PC-9 (cell line): ENCODE measurements around the gene KCNH2. TPM values are rescaled to one million over a fixed set of nuclear protein-coding genes. Genes with fewer than 3 reads are reported as not detected.
"Not testable (repeated sequence)": the region's sequence is repeated elsewhere in the genome, so short reads cannot be mapped to it uniquely, and the experiment has no call there.

ENCODE experiments used
- BruUV-seq: library from RNA; stranded (reverse); fragments of 400-500 nt; replicated peaks from 2 replicates; lab custom pipeline; 2021; lab: Mats Ljungman, UMichigan
- CTCF ChIA-PET: fragments of 300-600 bp; sonication (Branson Sonifier 250); formaldehyde crosslinking; loops from one replicate; lab custom pipeline; 2022; ENCODE audit warnings: antibody characterized with exemption; lab: Charles Lee
- POLR2A ChIA-PET: fragments of 300-600 bp; sonication (Branson Sonifier 250); formaldehyde crosslinking; loops from one replicate; lab custom pipeline; 2022; ENCODE audit warnings: antibody characterized with exemption; ENCODE audit not compliant: unreplicated experiment; lab: Charles Lee
- DNase-seq, 2 experiments: peaks; one replicate each; pipeline versions ENCODE4 v3.0.0 to v3.0.0-alpha.2; 2015 to 2022; ENCODE audit warnings: mixed read lengths in 1 of 2
- H2AFZ ChIP-seq: fragments of 200-600 bp; sonication (generic); 2 replicates; pipeline ENCODE4 v1.8.1; 2017; ENCODE audit warnings: antibody characterized with exemption
- H3F3A ChIP-seq: fragments of 200-600 bp; sonication (generic); 2 replicates; pipeline ENCODE4 v1.8.1; 2017; ENCODE audit warnings: antibody characterized with exemption, mild to moderate bottlenecking, low read depth; ENCODE audit not compliant: insufficient read depth
- H3K27ac ChIP-seq: fragments of 200-600 bp; sonication (generic); 2 replicates; pipeline ENCODE4 v1.6.1; 2016; ENCODE audit warnings: mixed run types
- H3K27me3 ChIP-seq: fragments of 200-600 bp; sonication (generic); 2 replicates; pipeline ENCODE4 v1.6.1; 2016; ENCODE audit warnings: low read depth, mixed run types; ENCODE audit not compliant: insufficient read depth
- H3K36me3 ChIP-seq: fragments of 200-600 bp; sonication (generic); 2 replicates; pipeline ENCODE4 v1.6.1; 2016; ENCODE audit warnings: low read depth, mixed run types
- H3K4me1 ChIP-seq: fragments of 200-600 bp; sonication (generic); replicated peaks from 2 replicates; pipeline ENCODE4 v1.6.1; 2016; ENCODE audit warnings: mixed run types; ENCODE audit not compliant: insufficient read depth
- H3K4me2 ChIP-seq: fragments of 200-600 bp; sonication (generic); 2 replicates; pipeline ENCODE4 v1.6.1; 2017; ENCODE audit warnings: mixed run types
- H3K4me3 ChIP-seq: fragments of 200-600 bp; sonication (generic); 2 replicates; pipeline ENCODE4 v1.6.1; 2016; ENCODE audit warnings: mixed run types
- H3K79me2 ChIP-seq: fragments of 200-600 bp; sonication (generic); 2 replicates; pipeline ENCODE4 v1.6.1; 2017; ENCODE audit warnings: low read depth, mixed run types
- H3K9me2 ChIP-seq: fragments of 200-600 bp; sonication (generic); 2 replicates; pipeline ENCODE4 v1.8.1; 2017; ENCODE audit warnings: mild to moderate bottlenecking; ENCODE audit not compliant: insufficient read depth
- H3K9me3 ChIP-seq: fragments of 200-600 bp; sonication (generic); 2 replicates; pipeline ENCODE4 v1.8.1; 2016; ENCODE audit warnings: low read depth; ENCODE audit not compliant: insufficient read depth
- H4K20me1 ChIP-seq: fragments of 200-600 bp; sonication (generic); 2 replicates; pipeline ENCODE4 v1.8.1; 2017; ENCODE audit not compliant: insufficient read depth
- CTCF ChIP-seq: fragments of 200-600 bp; sonication (generic); conservative IDR thresholded peaks from 2 replicates; pipeline ENCODE4 v1.6.1; 2017; ENCODE audit warnings: mixed run types, antibody characterized with exemption, mild to moderate bottlenecking, moderate library complexity
- EZH2 ChIP-seq: fragments of 200-600 bp; sonication (generic); IDR thresholded peaks from 2 replicates; pipeline ENCODE4 v1.8.0; 2017; ENCODE audit warnings: antibody characterized with exemption, low read depth
- intact Hi-C: fragments of 100-400 bp; cut with micrococcal nuclease; formaldehyde crosslinking; loops from one replicate; pipeline ENCODE4 v1.10.0; 2022; ENCODE audit not compliant: unreplicated experiment
- total RNA-seq: library from RNA; stranded (reverse); gene quantifications from 2 replicates; pipeline ENCODE4 v1.2.3, GENCODE V29; 2021

The KCNH2 gene
- total RNA-seq, 1 experiment from 2014 or later: 1.5 TPM

GRCh38 chr7:150912427-150912826, 65.7 kb downstream of the KCNH2 start:
- Histone ChIP-seq H3K79me2 (no peaks in the 10 kb centered on the region), H3K4me3 (no peak overlapping the region), H3K9me3 (no peaks in the 10 kb centered on the region), H3K36me3 (no peaks in the 10 kb centered on the region), H3K4me2 (no peak overlapping the region), H4K20me1 (no peaks in the 10 kb centered on the region), H2AFZ (no peak overlapping the region), H3K27ac (no peak overlapping the region), H3K27me3 (peaks cover 76% of the 10 kb centered on the region), H3F3A (no peaks in the 10 kb centered on the region), H3K4me1 (no peaks in the 10 kb centered on the region), H3K9me2 (no peaks in the 10 kb centered on the region)
- DNase-seq: no peak
- POLR2A ChIA-PET: no interaction called here
- intact Hi-C loops: no loop called here
- BruUV-seq: no TSS peak
- TF ChIP-seq EZH2: no peak
- no peak for TF ChIP-seq CTCF
- CTCF ChIA-PET: interaction anchor here (0.9 kb wide), 2 partner anchors 11 to 14 kb away, joined by 3 to 4 read pairs; no protein-coding TSS in a partner anchor

GRCh38 chr7:150911590-150912267, 66.4 kb downstream of the KCNH2 start:
- no peak for TF ChIP-seq CTCF
- TF ChIP-seq EZH2: no peak
- H3K27ac ChIP-seq: no peak overlapping the region
- H3F3A ChIP-seq: no peaks in the 10 kb centered on the region
- POLR2A ChIA-PET: no interaction called here
- intact Hi-C loops: no loop called here
- no peak overlapping the region for H2AFZ ChIP-seq
- no peaks in the 10 kb centered on the region for H3K79me2 ChIP-seq
- H3K4me2 ChIP-seq: no peak overlapping the region
- no peak for DNase-seq
- H4K20me1 ChIP-seq: no peaks in the 10 kb centered on the region
- H3K4me3 ChIP-seq: no peak overlapping the region
- peaks cover 76% of the 10 kb centered on the region for H3K27me3 ChIP-seq
- no peaks in the 10 kb centered on the region for H3K36me3 ChIP-seq
- H3K4me1 ChIP-seq: no peaks in the 10 kb centered on the region
- no peaks in the 10 kb centered on the region for H3K9me3 ChIP-seq
- CTCF ChIA-PET: interaction anchor here (0.9 kb wide), 2 partner anchors 10 to 13 kb away, joined by 3 to 4 read pairs; no protein-coding TSS in a partner anchor
- BruUV-seq: no TSS peak
- H3K9me2 ChIP-seq: no peaks in the 10 kb centered on the region

GRCh38 chr7:150910996-150911422, 67.1 kb downstream of the KCNH2 start:
- intact Hi-C loops: no loop called here
- Histone ChIP-seq H4K20me1 (no peaks in the 10 kb centered on the region), H3K4me1 (no peaks in the 10 kb centered on the region), H3K4me2 (no peak overlapping the region), H2AFZ (no peak overlapping the region), H3F3A (no peaks in the 10 kb centered on the region), H3K27ac (no peak overlapping the region), H3K9me2 (no peaks in the 10 kb centered on the region), H3K9me3 (no peaks in the 10 kb centered on the region), H3K4me3 (no peak overlapping the region), H3K27me3 (peaks cover 76% of the 10 kb centered on the region), H3K79me2 (no peaks in the 10 kb centered on the region), H3K36me3 (no peaks in the 10 kb centered on the region)
- DNase-seq: no peak
- no peak for TF ChIP-seq CTCF
- no peak for TF ChIP-seq EZH2
- POLR2A ChIA-PET: no interaction called here
- CTCF ChIA-PET: interaction anchor here (0.6 kb wide), 1 partner anchor 86 kb away, joined by 3 read pairs; no protein-coding TSS in a partner anchor
- no TSS peak for BruUV-seq

GRCh38 chr7:150910305-150910995, 67.7 kb downstream of the KCNH2 start:
- H3K4me2 ChIP-seq, POLR2A ChIA-PET, DNase-seq, H3K27ac ChIP-seq, H4K20me1 ChIP-seq, H3F3A ChIP-seq, BruUV-seq, H2AFZ ChIP-seq, H3K4me1 ChIP-seq, H3K4me3 ChIP-seq, H3K79me2 ChIP-seq, intact Hi-C loops, H3K9me2 ChIP-seq, H3K9me3 ChIP-seq, H3K36me3 ChIP-seq: not testable (repeated sequence)
- CTCF ChIA-PET: interaction anchor here (0.6 kb wide), 1 partner anchor 86 kb away, joined by 3 read pairs; no protein-coding TSS in a partner anchor
- peaks cover 76% of the 10 kb centered on the region for H3K27me3 ChIP-seq
